Measurements from ENCODE around the gene NPFFR2.

GRCh38 chr4:72110886-72111285 is 79.1 kb downstream of the NPFFR2 start:
- TF ChIP-seq CTCF (conservative IDR thresholded peaks at IDR 0.05 in 1 of 2, IDR thresholded peaks at IDR 0.05 in 1 of 2; ENCODE audit: extremely low read depth in 1 of 2, insufficient read depth in 1 of 2, low read depth in 1 of 2, low read length in 2 of 2) (no peak), EZH2 (IDR thresholded peaks at IDR 0.05; ENCODE audit: borderline replicate concordance, low read length) (no peak)

Measured in mammary epithelial cell (primary cell).